ENCODE results near the gene ADNP.

The ADNP gene

GRCh38 chr20:50843331-50844276, 87.6 kb downstream of the ADNP start:
- no peaks in the 10 kb centered on the region for H3K9me3 Mint-ChIP-seq (ENCODE audit: low read depth)
- H3K4me1 Mint-ChIP-seq (ENCODE audit: low read depth) = peaks cover 12% of the 10 kb centered on the region
- no peak overlapping the region for H3K4me3 Mint-ChIP-seq
- H3K27me3 Mint-ChIP-seq = no peaks in the 10 kb centered on the region
- no peaks in the 10 kb centered on the region for H3K36me3 Mint-ChIP-seq
- peak overlapping the region; percentile 78 for H3K27ac Mint-ChIP-seq

- peak overlapping the region; percentile 22 for H3K27ac Mint-ChIP-seq
- no peak overlapping the region for H3K4me3 Mint-ChIP-seq
- H3K9me3 Mint-ChIP-seq (ENCODE audit: low read depth) = no peaks in the 10 kb centered on the region
- H3K36me3 Mint-ChIP-seq = no peaks in the 10 kb centered on the region
- H3K4me1 Mint-ChIP-seq (ENCODE audit: low read depth) = peaks cover 16% of the 10 kb centered on the region
- H3K27me3 Mint-ChIP-seq = no peaks in the 10 kb centered on the region
Measured at GRCh38 chr20:50842821-50843220, 88.4 kb downstream of the ADNP start.
